RCC 7860 (cell line): ENCODE results near the gene DCXR.
A peak's percentile ranks its signal among the peaks of the same experiment; 100 is the strongest.

ENCODE experiments used
- DNase-seq: peaks from one replicate; pipeline ENCODE4 v3.0.0-alpha.2; 2015; ENCODE audit warnings: low spot score
- FAIRE-seq: peaks from 2 replicates; lab custom pipeline; 2012; peaks lifted over from hg19 to GRCh38; lab: Jason Lieb, UNC

DCXR gene

DNA sequence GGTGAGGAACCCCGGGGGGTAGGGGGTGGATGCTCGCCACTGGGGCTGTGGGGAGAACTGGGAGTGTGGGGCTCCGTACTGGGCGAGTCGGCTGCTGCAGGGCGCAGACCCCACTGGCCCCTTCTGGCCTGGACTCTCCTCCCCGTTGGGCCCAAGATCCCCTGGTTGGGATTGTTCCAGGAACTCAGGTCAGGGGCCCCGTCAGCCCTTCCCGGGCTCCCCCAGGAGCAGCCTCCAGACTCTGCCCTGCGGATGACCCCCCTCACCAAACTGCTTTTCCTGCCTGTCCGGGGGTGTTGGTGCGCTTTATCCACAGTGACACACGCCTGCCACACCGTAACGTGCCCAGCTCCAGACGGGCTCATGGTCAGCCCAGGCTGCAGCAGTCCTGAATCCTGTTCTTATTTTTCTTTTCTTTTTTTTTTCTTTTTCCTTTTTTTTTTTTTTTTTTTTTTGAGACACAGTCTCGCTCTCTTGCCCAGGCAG, 35.9 kb downstream of the DCXR start:
- DNase-seq, result no peak
- no peak for FAIRE-seq

DNA sequence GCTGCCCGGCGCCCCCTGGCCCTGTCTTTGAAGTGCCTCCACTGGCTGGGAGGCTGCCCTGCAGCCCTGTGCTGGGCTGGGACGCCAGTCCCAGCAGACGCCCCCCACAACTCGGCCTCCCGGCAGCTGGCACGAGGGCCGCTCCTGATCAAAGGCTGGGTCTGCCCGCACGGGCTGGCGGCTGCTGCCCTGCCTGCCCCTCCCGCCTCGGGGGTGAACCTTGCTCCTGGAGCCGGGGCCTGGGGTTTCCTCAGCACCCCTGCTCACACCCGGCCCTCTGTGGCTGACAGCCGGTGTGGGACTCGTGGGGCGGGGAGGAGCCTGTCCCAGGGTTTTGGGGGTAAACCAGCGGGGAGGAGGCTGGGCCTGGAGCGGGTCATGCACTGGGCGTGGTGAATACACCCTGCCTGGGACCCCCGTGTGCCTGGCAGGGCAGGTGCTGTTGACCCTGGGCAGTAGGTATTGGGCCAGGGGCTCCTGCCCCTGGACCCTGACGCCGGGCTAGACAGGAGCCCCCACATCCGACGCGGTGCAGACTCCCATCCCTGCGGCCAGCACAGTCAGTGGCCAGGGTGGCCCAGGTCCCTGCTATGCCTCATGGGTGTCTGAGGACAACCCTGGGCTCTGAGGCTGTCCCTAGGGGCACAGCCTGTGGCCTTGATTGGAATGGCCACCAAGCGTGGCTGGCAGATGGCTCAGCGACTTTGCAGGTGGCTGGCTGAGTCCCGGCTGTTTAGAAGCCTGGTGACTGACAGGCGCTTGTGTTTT, 36.5 kb downstream of the DCXR start:
- DNase-seq (no peak), FAIRE-seq (no peak)

DNA sequence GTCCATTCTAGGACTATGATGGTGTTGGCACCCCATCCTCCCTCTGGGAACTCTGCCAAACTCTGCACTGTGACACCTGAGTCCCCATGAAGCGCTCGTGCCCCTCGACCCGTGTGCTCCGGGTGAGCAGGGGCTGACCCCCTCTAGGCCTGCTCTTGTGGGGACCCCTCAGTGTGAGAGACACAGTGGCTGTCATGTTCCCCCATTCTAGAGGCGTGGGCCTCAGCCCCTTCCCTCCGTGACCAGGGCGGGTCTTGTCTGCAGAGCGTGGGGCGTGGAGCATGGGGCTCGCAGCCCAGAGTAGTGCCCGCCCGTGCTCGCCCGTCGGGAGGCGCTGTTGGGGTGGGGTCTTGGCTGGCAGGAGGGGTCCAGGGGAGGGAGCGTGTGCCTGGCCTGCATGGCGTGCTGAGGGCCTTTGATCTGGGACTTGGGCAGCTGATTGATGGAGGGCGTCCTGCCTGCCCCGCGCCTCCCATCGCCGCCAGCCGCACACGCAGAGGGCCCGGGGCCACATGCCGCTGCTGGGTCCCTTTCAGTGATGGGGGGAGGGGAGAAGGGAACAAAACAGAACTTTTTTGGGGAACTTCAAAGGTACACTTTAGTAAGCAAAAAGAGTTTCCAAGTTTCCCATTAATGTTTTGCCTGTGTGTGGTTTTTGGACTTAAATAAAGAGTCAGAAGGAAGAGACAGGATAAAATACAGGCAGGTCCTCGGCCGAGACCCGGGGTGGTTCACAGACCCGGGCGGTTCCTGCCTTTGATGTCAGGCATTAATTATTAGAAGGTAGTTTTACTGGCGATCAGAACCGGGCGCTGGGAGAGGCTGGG, 37.3 kb downstream of the DCXR start:
- FAIRE-seq (no peak), DNase-seq (no peak)

DNA sequence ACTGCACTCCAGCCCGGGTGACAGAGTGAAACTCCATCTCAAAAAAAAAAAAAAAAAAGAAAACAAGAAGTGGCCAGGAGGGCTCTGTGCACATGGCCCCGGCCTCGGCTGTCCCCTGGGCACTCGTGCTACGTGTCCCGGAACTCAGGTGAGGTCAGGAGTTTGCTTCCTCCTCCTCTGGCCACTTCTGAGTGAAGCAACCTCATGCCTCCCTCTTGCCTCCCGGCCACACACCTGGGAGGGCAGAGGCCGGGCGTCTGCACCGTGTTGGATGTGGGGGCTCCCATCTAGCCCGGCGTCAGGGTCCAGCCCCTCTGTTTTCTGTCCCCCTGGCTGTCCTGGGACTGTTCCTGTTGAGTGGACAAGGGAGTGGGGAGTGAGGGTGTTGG, 37.9 kb downstream of the DCXR start:
- no peak for FAIRE-seq

DNA sequence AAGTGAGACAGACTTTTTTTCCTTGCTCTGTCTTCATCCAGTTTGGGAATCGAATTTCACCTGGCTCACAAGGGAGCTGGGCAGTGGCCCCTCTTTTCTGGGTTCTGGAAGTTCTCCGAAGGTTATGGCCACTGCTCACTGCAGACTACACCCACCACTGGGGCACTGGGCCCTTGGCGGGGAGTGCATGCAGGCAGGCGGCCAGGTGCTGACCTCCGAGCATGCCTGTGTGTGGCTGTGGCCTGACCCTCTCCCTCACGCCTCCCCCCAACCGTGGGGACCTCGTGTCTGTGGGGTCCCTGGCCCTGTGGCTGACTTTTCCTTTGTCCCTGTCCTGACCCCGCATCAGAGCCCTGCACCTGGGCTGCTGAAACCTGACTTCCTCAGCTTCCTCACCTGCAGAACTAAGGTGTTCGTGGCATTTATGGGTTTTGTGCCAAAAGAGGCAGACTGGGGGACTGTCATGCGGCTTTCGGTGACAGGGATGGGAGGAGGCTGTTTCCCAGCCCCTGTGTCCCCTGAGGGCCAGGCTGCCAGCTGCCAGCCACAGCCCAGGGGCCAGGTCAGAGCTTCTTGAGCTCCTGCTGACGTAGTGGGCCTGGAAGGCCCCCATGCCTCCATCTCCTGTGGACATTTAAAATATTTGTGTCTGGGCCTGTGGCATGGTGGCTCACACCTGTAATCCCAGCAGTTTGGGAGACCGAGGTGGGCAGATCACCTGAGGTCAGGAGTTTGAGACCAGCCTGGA, 38.6 kb downstream of the DCXR start:
- FAIRE-seq (no peak), DNase-seq (no peak)

More for the DNA sequence above, 37.9 kb downstream of the DCXR start:
- no peak for DNase-seq

DNA sequence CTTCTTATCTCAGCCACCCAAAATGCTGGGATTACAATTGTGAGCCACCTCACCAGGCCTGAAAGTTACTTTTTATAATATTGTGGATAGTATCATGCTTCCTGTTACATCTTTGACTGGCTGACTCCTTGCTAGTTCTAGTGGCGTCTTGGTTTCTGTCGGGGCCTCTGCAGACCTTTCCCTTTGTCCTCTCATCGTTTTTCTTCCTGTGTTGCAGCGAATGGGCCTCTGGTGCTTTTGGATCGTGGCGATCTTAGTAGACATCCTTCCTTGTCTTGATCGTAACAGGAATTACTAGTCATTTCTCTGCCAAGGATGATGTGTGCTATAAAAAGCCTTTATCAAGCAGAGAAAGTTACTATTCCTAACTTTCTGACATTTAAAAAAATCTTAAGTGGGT, 39.3 kb downstream of the DCXR start:
- FAIRE-seq (no peak), DNase-seq (no peak)

DNA sequence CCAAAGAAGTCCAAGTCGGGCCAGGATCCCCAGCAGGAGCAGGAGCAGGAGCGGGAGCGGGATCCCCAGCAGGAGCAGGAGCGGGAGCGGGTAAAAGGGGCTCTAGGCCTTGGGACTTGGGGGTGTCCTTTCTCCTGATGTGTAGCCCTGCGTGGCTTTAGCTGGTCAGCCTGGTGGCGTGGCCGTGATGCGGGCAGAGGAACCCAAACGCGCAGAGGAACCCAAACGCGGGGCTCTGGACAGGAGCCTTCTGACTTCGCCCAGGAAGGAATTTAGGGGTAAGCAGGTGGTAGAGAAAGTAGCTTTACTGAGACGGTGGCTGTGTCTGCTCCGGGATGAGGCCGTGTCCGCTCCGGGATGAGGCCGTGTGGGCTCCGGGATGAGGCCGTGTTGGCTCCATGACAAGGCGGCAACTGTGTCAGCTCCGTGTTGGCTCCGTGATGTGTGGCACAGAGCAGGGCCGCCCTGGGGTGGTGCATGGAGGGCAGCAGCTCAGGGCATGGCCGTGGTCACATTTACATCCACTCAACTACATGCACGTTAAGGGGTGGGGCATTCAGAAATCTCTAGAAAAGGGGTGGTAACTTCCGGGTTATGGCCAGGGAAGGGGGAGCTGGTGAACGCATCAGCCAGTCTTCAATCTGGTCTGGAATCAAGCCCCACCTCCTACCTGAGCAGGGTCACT, 40.6 kb downstream of the DCXR start:
- no peak for FAIRE-seq
- no peak for DNase-seq

DNA sequence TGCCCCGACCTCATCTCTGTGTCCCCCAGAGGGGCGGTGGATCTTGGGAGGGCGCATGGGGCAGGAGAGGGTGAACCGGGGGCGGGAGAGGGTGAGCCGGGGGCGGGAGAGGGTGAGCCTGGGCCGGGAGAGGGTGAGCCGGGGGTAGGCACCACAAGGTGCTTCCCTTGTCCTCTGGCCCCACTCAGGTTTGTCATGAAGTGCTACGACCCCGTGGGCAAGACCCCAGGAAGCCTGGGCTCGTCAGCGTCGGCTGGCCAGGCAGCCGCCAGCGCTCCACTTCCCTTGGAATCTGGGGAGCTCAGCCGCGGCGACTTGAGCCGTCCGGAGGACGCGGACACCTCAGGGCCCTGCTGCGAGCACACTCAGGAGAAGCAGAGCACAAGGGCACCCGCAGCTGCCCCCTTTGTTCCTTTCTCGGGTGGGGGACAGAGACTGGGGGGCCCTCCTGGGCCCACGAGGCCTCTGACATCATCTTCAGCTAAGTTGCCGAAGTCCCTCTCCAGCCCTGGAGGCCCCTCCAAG, 41.2 kb downstream of the DCXR start:
- no peak for FAIRE-seq
- DNase-seq, result no peak

DNA sequence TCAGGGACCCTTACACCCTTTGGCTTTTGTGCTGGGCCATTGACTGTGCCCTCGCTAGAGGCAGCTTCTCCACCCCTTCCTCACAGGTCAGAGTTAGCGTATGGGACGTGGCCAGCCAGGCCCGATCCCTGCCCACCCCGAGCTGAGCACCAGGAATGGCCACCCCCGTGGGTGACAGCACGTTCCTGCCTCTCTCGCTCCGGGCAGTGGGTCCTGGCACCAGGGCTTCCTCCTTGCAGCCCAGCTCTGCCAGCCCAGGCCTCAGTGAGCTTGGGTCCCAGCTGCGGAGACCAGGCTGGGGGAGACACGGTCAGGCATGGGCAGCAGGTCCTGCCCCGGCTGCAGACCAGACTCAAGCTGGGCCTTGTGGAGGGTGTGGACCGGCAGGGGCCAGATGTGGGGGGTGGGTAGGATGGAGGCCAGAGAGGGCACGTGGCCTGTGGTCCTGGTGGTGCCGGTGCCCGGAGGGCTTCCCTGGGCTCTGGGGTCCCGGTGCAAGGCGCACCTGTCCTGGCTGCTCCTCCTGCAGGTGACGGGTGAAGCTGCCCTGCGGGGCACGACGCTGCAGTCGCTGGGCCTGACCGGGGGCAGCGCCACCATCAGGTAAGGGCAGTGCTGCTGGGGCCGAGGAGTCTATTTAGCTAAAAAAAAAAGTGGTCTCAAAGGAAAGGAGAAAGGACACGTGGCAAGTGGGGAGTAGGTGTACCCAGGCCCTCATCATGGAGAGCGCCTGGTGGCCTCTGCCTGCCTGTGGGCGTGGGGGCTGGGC, 41.9 kb downstream of the DCXR start:
- no peak for FAIRE-seq

DNA sequence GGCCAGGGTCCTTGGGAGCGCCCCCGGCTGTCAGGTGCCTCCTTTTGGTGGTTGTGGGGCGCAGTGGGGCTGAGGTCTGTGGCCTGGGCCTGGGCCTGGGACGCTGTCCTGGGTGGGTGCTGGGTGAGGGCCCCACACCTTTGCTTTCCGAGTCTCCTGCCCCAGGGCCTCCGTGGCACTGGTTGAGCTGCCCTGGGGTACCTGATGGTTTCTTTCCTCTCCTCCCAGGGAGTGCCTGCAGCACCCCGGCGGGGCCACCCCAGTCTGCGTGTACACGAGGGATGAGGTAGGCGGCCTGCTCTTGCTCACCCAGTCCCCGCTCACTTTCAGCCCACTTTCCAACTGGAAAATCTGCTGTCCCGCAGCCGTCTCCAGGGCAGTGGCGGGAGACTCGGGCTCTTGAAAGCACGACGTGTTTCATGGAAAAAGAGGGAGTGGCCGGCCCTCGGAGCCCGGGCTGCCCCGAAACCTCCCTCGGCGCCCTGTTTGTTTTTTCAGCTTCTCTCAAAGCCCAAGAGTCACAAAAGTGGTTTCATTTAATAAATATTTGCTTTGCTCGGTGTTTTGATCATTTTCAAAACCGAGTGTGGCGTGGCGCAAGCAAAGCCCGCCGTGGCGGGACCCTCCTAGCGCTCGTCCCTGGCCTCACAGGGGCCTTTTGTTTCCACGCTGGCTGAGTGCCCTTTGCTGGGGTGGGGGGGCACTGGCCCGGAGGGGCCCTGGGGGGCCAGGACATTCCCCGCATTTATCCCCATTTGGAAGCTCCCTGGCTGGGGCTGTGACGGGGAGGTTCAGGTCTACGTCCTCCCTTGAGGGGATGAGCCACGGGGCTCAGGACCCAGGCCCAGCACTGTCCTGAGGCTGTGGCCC, 42.7 kb downstream of the DCXR start:
- FAIRE-seq, result no peak
- DNase-seq, result no peak

More for the DNA sequence above, 41.9 kb downstream of the DCXR start:
- DNase-seq, result no peak

DNA sequence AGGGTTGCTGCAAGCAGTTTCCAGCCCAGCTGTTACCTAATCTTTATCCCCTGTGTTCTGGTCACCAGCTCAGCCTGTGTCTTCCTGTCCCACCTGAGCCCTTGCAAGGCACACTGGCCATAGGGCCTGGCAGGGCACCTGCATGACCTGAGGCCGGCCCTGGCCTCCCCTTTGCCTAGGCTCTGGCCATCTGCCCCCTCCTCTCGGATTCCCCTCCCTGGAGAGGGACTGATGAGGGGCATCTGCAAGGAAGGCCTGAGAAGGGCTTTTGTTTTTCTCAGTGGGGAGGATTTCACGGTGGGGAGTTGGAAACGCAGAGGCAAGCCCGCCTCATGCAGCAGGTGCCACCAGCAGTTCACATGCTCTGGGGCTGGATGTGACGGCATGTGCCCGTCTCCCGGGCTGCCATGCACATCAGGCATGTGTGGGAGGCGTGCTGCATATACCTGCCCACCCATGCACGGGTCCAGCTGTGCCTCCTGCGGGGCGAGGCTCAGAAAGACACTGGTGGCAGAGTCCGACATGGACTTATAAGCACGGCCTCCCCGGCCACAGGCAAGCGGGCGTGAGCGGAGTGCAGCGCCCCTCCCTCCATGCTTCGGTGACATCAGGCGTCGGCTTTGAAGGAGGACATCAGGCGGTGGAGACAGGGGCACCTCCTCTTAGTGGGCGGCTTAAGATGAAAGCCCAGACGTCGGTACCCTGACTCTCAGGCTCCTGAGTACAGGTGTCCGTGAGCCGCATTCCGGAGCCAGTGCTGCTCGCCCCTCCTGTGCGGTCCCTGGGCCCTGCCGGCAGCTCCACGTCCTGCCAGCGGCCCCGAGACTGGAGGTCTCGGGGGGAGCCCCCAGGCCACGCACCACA, 43.5 kb downstream of the DCXR start:
- FAIRE-seq, result no peak
- DNase-seq, result no peak

DNA sequence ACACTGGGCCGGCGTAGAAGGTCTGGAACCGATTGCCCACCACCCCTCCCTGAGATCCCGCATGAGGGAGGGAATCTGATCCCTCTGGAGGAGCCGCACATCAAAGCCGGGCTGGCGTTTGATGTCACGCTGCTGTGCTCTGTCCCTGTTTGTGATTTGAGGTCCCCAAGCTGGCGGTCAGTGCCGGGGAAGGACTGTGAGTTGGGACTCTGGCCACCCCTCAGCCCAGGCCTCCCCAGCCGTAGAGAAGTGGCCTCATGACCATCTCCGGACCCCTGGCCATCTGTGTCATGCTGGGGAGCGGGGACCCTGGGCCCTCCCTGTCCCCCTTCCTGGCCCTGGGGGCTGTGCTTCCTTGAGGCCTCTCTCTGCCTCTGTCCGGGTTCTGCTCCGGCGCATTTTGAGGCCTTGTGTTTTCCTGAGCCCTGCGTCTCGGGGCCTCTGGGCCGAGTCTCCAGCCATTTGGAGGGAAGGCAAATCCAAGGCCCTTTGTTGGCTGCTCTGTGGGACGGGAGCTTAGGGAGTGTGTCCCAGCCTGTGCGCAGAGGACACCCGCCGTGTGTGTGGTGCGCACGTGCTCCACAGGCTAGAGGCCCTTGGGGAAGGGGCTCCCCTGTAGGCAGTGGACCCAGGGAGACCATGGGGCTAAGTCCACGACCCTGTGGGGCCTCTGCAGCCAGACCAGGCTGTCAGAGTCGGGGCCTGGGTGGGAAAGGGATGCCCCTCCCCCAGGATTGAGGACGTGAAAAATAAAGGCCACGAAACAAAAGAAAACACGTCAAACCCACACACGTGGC, 45.0 kb downstream of the DCXR start:
- no peak for DNase-seq
- no peak for FAIRE-seq

DNA sequence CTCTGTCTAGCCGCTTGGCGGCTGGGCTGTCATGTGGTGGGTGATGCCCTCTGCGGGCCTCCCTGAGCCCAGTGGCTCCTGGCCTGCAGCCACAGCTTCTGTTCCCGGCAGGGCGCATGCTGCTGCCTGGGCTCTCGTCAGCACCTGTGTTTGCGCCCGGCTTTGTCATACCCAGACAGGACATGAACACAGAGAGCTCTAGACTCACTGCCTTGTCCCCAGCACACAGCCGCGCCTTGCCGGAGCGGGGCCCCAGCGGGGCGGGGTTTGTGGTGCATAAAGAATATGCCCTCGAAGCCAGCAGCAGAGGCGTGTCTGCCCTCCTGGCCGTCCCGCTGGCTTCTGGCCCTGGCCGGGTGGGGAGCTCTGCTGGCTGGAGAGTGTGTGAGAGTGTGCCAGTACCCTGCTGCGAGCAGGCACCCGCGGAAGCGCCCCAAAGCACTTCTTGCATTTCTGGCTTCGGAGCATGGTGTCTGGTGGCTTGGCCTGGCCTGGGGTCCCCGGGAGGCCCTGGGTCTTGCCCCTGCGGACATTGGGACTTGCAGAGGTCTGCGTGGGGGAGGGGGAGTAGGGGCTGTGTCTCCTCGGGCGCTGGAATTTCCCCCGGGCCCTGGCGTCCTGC, 45.7 kb downstream of the DCXR start:
- FAIRE-seq, result no peak
- peak; percentile 72 for DNase-seq

DNA sequence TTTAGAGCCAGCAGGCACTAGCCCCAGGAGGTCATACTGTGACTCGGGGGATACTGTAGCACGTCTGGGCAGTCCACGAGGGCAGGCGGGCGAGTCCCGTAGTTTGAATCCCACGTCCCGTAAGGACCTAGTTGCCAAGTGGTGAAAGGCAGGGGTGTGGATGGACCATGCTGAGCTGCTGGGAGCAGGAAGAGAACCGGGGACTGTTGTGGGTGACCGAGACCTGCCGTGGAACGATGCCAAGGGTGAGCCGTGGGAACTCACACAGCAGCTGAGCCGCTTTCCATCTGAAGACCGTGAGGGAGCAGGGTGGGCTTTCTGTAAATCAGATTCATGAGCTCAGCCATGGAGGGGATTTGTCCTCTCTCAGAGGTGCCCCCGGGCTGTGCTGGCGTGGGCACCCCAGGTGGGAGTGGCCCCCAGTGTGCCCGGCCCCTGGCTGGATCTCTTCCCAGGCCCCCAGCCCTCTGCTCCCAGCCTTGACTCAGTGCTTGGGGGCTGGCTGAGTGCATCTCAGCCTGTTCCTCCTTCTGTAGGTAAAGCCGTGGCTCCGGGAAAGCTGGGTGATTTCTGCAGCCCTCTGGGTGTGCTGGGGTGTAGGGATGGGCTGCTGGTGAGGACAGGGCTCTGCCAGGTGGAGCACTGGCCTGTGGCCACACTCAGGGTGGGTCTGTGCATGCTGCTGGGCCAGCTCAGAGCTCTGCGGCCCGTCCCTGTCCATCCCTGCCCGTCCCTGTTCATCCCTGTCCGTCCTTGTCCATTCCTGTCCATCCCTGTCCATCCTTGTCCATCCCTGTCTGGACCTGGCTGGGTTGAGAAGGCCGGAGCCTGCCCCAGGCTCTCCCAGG, 46.4 kb downstream of the DCXR start:
- no peak for FAIRE-seq
- DNase-seq, result no peak

DNA sequence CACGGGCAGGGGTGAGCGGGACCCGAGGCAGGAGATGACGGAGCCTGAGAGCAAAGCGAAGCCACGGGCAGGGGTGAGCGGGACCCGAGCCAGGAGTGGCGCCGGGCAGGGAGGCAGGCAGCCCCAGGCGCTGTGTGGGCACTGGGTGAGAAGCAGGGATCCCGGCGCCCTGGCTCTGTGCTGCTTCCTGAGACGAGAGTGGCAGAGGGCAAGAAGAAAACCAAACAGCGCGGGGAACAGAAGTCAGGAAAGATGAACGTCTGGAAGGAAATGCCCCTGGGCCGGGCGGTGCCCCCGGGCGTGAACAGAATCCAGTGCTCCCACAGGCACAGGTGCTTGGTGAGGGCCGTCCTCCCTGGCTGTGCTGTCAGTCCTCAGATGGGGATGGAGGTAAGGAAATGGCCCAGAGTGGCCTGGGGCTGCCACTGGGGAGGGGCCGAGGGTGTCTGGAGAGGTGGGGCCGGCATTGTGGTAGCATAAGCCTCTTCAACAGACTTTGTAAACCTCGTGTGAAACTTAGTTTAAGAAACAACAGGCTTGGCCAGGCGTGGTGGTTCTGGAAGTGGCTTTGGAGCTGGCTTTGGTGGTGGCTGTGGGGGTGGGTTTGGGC, 50.2 kb downstream of the DCXR start:
- FAIRE-seq (no peak), DNase-seq (no peak)
